HG03103 (cell line): ENCODE measurements around the gene PIBF1.

Source experiments
- ATAC-seq: cut with Tn5 transposase; IDR thresholded peaks from one replicate; pipeline ENCODE4 v1.9.1; 2021; ENCODE audit warnings: low read depth; ENCODE audit not compliant: unreplicated experiment

PIBF1 gene

GRCh38 chr13:73058064-73058313 lies 276.1 kb downstream of the PIBF1 start:
- ATAC-seq, result no peak

GRCh38 chr13:73058432-73058735 lies 276.5 kb downstream of the PIBF1 start:
- ATAC-seq, result peak; percentile 8

GRCh38 chr13:73058736-73059459 lies 277.0 kb downstream of the PIBF1 start, which contains the start of gene KLF5:
Gene KLF5 (plus strand): TSS chr13:73059005. CDS start chr13:73059328, 323 bp downstream.
- peak; percentile 96 for ATAC-seq

GRCh38 chr13:73059460-73060250 lies 277.7 kb downstream of the PIBF1 start:
- ATAC-seq, result peak; percentile 31

- no peak for ATAC-seq
Measured at GRCh38 chr13:73060251-73061160, 278.6 kb downstream of the PIBF1 start.

- ATAC-seq, result no peak
Measured at GRCh38 chr13:73061473-73061872, 279.5 kb downstream of the PIBF1 start.

GRCh38 chr13:73061876-73062275 lies 279.9 kb downstream of the PIBF1 start:
- no peak for ATAC-seq

GRCh38 chr13:73062468-73062867 lies 280.5 kb downstream of the PIBF1 start:
- no peak for ATAC-seq

GRCh38 chr13:73063166-73063565 lies 281.2 kb downstream of the PIBF1 start:
- no peak for ATAC-seq

GRCh38 chr13:73065036-73065435 lies 283.1 kb downstream of the PIBF1 start:
- no peak for ATAC-seq

GRCh38 chr13:73065665-73066340 lies 283.9 kb downstream of the PIBF1 start:
- no peak for ATAC-seq
